SK-N-SH (cell line): ENCODE data around the gene CKS2. TPM values are rescaled to one million over a fixed set of nuclear protein-coding genes. Genes with fewer than 3 reads are reported as not detected.

ENCODE experiments used
- CTCF ChIA-PET: fragments of 300-600, 350-600 bp; formaldehyde crosslinking; extraction: SDS; loops from one replicate; lab custom pipeline; 2021; lab: Yijun Ruan, JAX
- POLR2A ChIA-PET: fragments of 350-600 bp; sonication (Branson Sonifier 250); formaldehyde crosslinking; extraction: SDS; loops from one replicate; lab custom pipeline; 2020; ENCODE audit warnings: antibody characterized with exemption, inconsistent platforms; lab: Yijun Ruan, JAX
- DNase-seq: peaks from one replicate; pipeline ENCODE4 v3.0.0; 2012
- H2AFZ ChIP-seq: fragments of 200-600 bp; sonication (generic); 2 replicates; pipeline ENCODE4 v1.8.1; 2016; ENCODE audit warnings: antibody characterized with exemption, mild to moderate bottlenecking, low read depth
- H3F3A ChIP-seq: fragments of 200-600 bp; sonication (generic); replicated peaks from 2 replicates; pipeline ENCODE3; 2016; ENCODE audit warnings: antibody characterized with exemption, mild to moderate bottlenecking; ENCODE audit not compliant: insufficient read depth
- H3K27ac ChIP-seq, 2 experiments: fragments of 200-500 bp in 1 of 2; fragments of 200-600 bp in 1 of 2; sonication (Bioruptor generic) in 1 of 2; sonication (generic), shearing (Covaris generic) in 1 of 2; 2 replicates each; pipeline versions ENCODE4 v1.5.1 to v1.6.1; 2014 to 2016; ENCODE audit warnings: low read depth in 2 of 2, inconsistent platforms in 1 of 2, low read length in 1 of 2, mild to moderate bottlenecking in 1 of 2, mixed read lengths in 1 of 2
- H3K27me3 ChIP-seq: fragments of 200-600 bp; sonication (generic), shearing (Covaris generic); 2 replicates; pipeline ENCODE4 v1.6.1; 2016; ENCODE audit warnings: mixed run types; ENCODE audit not compliant: insufficient read depth
- H3K36me3 ChIP-seq, 2 experiments: fragments of 200-500 bp in 1 of 2; fragments of 200-600 bp in 1 of 2; sonication (Bioruptor generic) in 1 of 2; sonication (generic) in 1 of 2; replicated peaks in 1 of 2; 2 replicates each; pipeline versions ENCODE3 to v1.5.1; 2014 to 2016; ENCODE audit warnings: low read length in 1 of 2, mild to moderate bottlenecking in 1 of 2; ENCODE audit not compliant: insufficient read depth in 2 of 2, control insufficient read depth in 1 of 2
- H3K4me1 ChIP-seq, 2 experiments: fragments of 200-500 bp in 1 of 2; fragments of 200-600 bp in 1 of 2; sonication (Bioruptor generic) in 1 of 2; sonication (generic), shearing (Covaris generic) in 1 of 2; 2 replicates each; pipeline versions ENCODE4 v1.5.1 to v1.6.1; 2014 to 2016; ENCODE audit warnings: low read depth in 1 of 2, low read length in 1 of 2, mixed run types in 1 of 2; ENCODE audit not compliant: insufficient read depth in 2 of 2, control insufficient read depth in 1 of 2
- H3K4me2 ChIP-seq: fragments of 200-600 bp; sonication (generic), shearing (Covaris generic); 2 replicates; pipeline ENCODE4 v1.6.1; 2017; ENCODE audit warnings: mixed run types
- H3K4me3 ChIP-seq, 2 experiments: fragments of 200-500 bp in 1 of 2; fragments of 200-600 bp in 1 of 2; sonication (Bioruptor generic) in 1 of 2; sonication (generic), shearing (Covaris generic) in 1 of 2; 2 replicates each; pipeline versions ENCODE4 v1.5.1 to v1.8.1; 2014 to 2016; ENCODE audit warnings: low read depth in 2 of 2, inconsistent platforms in 1 of 2, low read length in 1 of 2, mild to moderate bottlenecking in 1 of 2, mixed read lengths in 1 of 2, moderate library complexity in 1 of 2
- H3K79me2 ChIP-seq: fragments of 200-600 bp; sonication (generic); 2 replicates; pipeline ENCODE4 v1.8.1; 2017; ENCODE audit warnings: mild to moderate bottlenecking; ENCODE audit not compliant: insufficient read depth
- H3K9ac ChIP-seq: fragments of 200-600 bp; sonication (generic); 2 replicates; pipeline ENCODE4 v1.6.1; 2017; ENCODE audit warnings: mixed run types
- H3K9me2 ChIP-seq: fragments of 200-600 bp; sonication (generic); 2 replicates; pipeline ENCODE4 v1.6.1; 2017; ENCODE audit warnings: mixed run types
- H3K9me3 ChIP-seq: fragments of 200-600 bp; sonication (generic); 2 replicates; pipeline ENCODE4 v1.6.1; 2017; ENCODE audit warnings: mixed run types, mild to moderate bottlenecking, moderate library complexity
- H4K20me1 ChIP-seq: fragments of 200-600 bp; sonication (generic); 2 replicates; pipeline ENCODE4 v1.6.1; 2017; ENCODE audit warnings: mild to moderate bottlenecking, mixed run types; ENCODE audit not compliant: insufficient read depth
- EP300 ChIP-seq, 2 experiments: IDR thresholded peaks; 2 replicates each; pipeline versions ENCODE4 v1.4.0 to v1.6.1; 2012; ENCODE audit warnings: borderline replicate concordance in 1 of 2, low read depth in 1 of 2, low read length in 1 of 2
- EZH2phosphoT487 ChIP-seq: fragments of 200-600 bp; sonication (generic); IDR thresholded peaks from 2 replicates; pipeline ENCODE4 v1.6.1; 2017; ENCODE audit warnings: low read depth, mixed run types, mild to moderate bottlenecking, antibody characterized with exemption, moderate library complexity, borderline replicate concordance
- FOSL2 ChIP-seq: IDR thresholded peaks from 2 replicates; pipeline ENCODE4 v1.4.0; 2012; ENCODE audit warnings: low read depth, mild to moderate bottlenecking, moderate library complexity, borderline replicate concordance
- GATA2 ChIP-seq: sonication (generic); formaldehyde crosslinking; IDR thresholded peaks from 2 replicates; pipeline ENCODE4 v1.5.0; 2020; ENCODE audit warnings: mild to moderate bottlenecking, missing genetic modification reagents
- IRF3 ChIP-seq: fragments of 150-350 bp; IDR thresholded peaks from 2 replicates; pipeline ENCODE4 v1.6.1; 2016; ENCODE audit warnings: mild to moderate bottlenecking, low read depth, low read length
- NFIC ChIP-seq: IDR thresholded peaks from 2 replicates; pipeline ENCODE4 v1.4.0; 2012; ENCODE audit warnings: borderline replicate concordance
- NRF1 ChIP-seq: IDR thresholded peaks from 2 replicates; pipeline ENCODE4 v1.6.1; 2012; ENCODE audit warnings: low read depth, mild to moderate bottlenecking, low read length
- POLR2AphosphoS5 ChIP-seq: IDR thresholded peaks from 2 replicates; pipeline ENCODE4 v1.6.1; 2012; ENCODE audit warnings: low read depth, low read length
- RFX5 ChIP-seq: IDR thresholded peaks from 2 replicates; pipeline ENCODE4 v1.6.1; 2012; ENCODE audit warnings: mild to moderate bottlenecking, improper control_type of control experiment, low read length
- TEAD4 ChIP-seq: IDR thresholded peaks from 2 replicates; pipeline ENCODE4 v1.4.0; 2012; ENCODE audit warnings: mild to moderate bottlenecking, borderline replicate concordance; ENCODE audit not compliant: insufficient read depth
- USF2 ChIP-seq: fragments of 150-350 bp; IDR thresholded peaks from 2 replicates; pipeline ENCODE4 v1.6.1; 2017; ENCODE audit warnings: antibody characterized with exemption, low read length, low read depth, borderline replicate concordance
- ZBTB33 ChIP-seq: IDR thresholded peaks from 2 replicates; pipeline ENCODE4 v1.4.0; 2012; ENCODE audit warnings: low read depth, borderline replicate concordance
- WGBS: methylation state at CpG from one replicate; pipeline ENCODE4 v1.1.6; 2017; ENCODE audit warnings: low lambda C conversion rate; 5-methylcytosine and 5-hydroxymethylcytosine counted together
- polyA plus RNA-seq, 3 experiments: library from polyadenylated mRNA; depleted of rRNA; stranded (reverse); fragments of >200 nt; gene quantifications; 2 replicates each; pipeline ENCODE4 v1.2.3, GENCODE V29; 2012

CKS2 gene
- polyA plus RNA-seq, 1 of the 3 experiments (the other 2 are of a cell fraction) = 362 TPM

- Histone ChIP-seq H3K27me3 (no peaks in the 10 kb centered on the region), H2AFZ (no peak overlapping the region), H3K9me3 (no peaks in the 10 kb centered on the region), H3K9ac (no peak overlapping the region), H3K4me3 (no peak overlapping the region), H3K27ac (no peak overlapping the region; a peak in 1 of 4 replicates), H3K4me1 (peaks cover 0 to 3% of the 10 kb centered on the region in 2 experiments; a peak in 1 of 4 replicates)
- no peak for TF ChIP-seq ZBTB33
- TF ChIP-seq, all 33 proteins: peak for 0
- no peaks in the 10 kb centered on the region for H3F3A ChIP-seq
- no peak for DNase-seq
- H3K4me2 ChIP-seq = no peak overlapping the region
- H4K20me1 ChIP-seq = no peaks in the 10 kb centered on the region
- 61% methylated on average over 2 of the region's 2 CpGs for WGBS
- CTCF ChIA-PET = no interaction called here
- no peaks in the 10 kb centered on the region for H3K79me2 ChIP-seq
- POLR2A ChIA-PET = no interaction called here
- peaks cover 45 to 95% of the 10 kb centered on the region in 2 experiments for H3K36me3 ChIP-seq
- no peaks in the 10 kb centered on the region for H3K9me2 ChIP-seq
These were observed 40.1 kb downstream of the CKS2 start for GRCh38 chr9:89350988-89351557.

- CTCF ChIA-PET = interaction anchor here (1.1 kb wide), 1 partner anchor 205 kb away, joined by 3 read pairs; no protein-coding TSS in a partner anchor
- no peaks in the 10 kb centered on the region for H3K9me2 ChIP-seq
- POLR2A ChIA-PET = no interaction called here
- H3K36me3 ChIP-seq = peaks cover 41 to 92% of the 10 kb centered on the region in 2 experiments
- no peaks in the 10 kb centered on the region for H3F3A ChIP-seq
- no peak overlapping the region for H2AFZ ChIP-seq
- no peaks in the 10 kb centered on the region for H3K9me3 ChIP-seq
- H3K9ac ChIP-seq = no peak overlapping the region
- no peak overlapping the region for H3K4me2 ChIP-seq
- no peak overlapping the region for H3K4me3 ChIP-seq
- TF ChIP-seq NFIC = no peak
- no peak for TF ChIP-seq EP300 (IDR thresholded peaks at IDR 0.05; ENCODE audit: borderline replicate concordance in 1 of 2, low read depth in 1 of 2, low read length in 1 of 2)
- no peak for TF ChIP-seq FOSL2
- TF ChIP-seq GATA2 = no peak
- no peak for TF ChIP-seq NRF1
- 97% methylated on average over 6 of the region's 6 CpGs for WGBS
- no peaks in the 10 kb centered on the region for H4K20me1 ChIP-seq
- no peaks in the 10 kb centered on the region for H3K27me3 ChIP-seq
- H3K27ac ChIP-seq = no peak overlapping the region; a peak in 1 of 4 replicates
- H3K4me1 ChIP-seq = peaks cover 0 to 3% of the 10 kb centered on the region in 2 experiments; a peak in 1 of 4 replicates
- no peak for DNase-seq
- no peaks in the 10 kb centered on the region for H3K79me2 ChIP-seq
These were observed 40.7 kb downstream of the CKS2 start for GRCh38 chr9:89351584-89352300.

- Histone ChIP-seq H3K4me1 (peaks cover 0 to 3% of the 10 kb centered on the region in 2 experiments; a peak in 1 of 4 replicates), H3K27me3 (no peaks in the 10 kb centered on the region), H3K36me3 (peaks cover 43 to 93% of the 10 kb centered on the region in 2 experiments), H3K27ac (no peak overlapping the region; a peak in 1 of 4 replicates), H2AFZ (no peak overlapping the region), H3K9me2 (no peaks in the 10 kb centered on the region), H4K20me1 (no peaks in the 10 kb centered on the region), H3K9ac (no peak overlapping the region), H3K79me2 (no peaks in the 10 kb centered on the region), H3F3A (no peaks in the 10 kb centered on the region), H3K4me3 (no peak overlapping the region), H3K9me3 (no peaks in the 10 kb centered on the region), H3K4me2 (no peak overlapping the region)
- POLR2A ChIA-PET = no interaction called here
- 94% methylated on average over 3 of the region's 3 CpGs for WGBS
- DNase-seq = no peak
- CTCF ChIA-PET = interaction anchor here (1.1 kb wide), 1 partner anchor 204 kb away, joined by 3 read pairs; no protein-coding TSS in a partner anchor
- TF ChIP-seq RFX5 (no peak), IRF3 (no peak), EZH2phosphoT487 (no peak), ZBTB33 (no peak), TEAD4 (no peak), POLR2AphosphoS5 (no peak), USF2 (no peak)
These were observed 41.5 kb downstream of the CKS2 start for GRCh38 chr9:89352451-89352850.
